G401 (cell line): ENCODE measurements around the gene SLC12A9. TPM values are rescaled to one million over a fixed set of nuclear protein-coding genes. Genes with fewer than 3 reads are reported as not detected.
"Not testable (repeated sequence)": the region's sequence is repeated elsewhere in the genome, so short reads cannot be mapped to it uniquely, and the experiment has no call there.

Experiments used
- DNase-seq: peaks from one replicate; pipeline ENCODE4 v3.0.0-alpha.2; 2015; ENCODE audit warnings: low spot score
- in situ Hi-C: cut with HindIII; loops from 2 replicates; pipeline ENCODE4 v1.10.0; 2016; ENCODE audit warnings: low sequenced_read_pairs, mixed read lengths
- total RNA-seq: library from RNA; depleted of rRNA; stranded (reverse); fragments of >200 nt; shearing (Covaris generic); gene quantifications from 2 replicates; pipeline ENCODE4 v1.2.3, GENCODE V29; 2014; rRNA removed

SLC12A9 gene, protein sequence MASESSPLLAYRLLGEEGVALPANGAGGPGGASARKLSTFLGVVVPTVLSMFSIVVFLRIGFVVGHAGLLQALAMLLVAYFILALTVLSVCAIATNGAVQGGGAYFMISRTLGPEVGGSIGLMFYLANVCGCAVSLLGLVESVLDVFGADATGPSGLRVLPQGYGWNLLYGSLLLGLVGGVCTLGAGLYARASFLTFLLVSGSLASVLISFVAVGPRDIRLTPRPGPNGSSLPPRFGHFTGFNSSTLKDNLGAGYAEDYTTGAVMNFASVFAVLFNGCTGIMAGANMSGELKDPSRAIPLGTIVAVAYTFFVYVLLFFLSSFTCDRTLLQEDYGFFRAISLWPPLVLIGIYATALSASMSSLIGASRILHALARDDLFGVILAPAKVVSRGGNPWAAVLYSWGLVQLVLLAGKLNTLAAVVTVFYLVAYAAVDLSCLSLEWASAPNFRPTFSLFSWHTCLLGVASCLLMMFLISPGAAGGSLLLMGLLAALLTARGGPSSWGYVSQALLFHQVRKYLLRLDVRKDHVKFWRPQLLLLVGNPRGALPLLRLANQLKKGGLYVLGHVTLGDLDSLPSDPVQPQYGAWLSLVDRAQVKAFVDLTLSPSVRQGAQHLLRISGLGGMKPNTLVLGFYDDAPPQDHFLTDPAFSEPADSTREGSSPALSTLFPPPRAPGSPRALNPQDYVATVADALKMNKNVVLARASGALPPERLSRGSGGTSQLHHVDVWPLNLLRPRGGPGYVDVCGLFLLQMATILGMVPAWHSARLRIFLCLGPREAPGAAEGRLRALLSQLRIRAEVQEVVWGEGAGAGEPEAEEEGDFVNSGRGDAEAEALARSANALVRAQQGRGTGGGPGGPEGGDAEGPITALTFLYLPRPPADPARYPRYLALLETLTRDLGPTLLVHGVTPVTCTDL
- total RNA-seq: 15.8 and 25.8 TPM in 2 replicates

DNA sequence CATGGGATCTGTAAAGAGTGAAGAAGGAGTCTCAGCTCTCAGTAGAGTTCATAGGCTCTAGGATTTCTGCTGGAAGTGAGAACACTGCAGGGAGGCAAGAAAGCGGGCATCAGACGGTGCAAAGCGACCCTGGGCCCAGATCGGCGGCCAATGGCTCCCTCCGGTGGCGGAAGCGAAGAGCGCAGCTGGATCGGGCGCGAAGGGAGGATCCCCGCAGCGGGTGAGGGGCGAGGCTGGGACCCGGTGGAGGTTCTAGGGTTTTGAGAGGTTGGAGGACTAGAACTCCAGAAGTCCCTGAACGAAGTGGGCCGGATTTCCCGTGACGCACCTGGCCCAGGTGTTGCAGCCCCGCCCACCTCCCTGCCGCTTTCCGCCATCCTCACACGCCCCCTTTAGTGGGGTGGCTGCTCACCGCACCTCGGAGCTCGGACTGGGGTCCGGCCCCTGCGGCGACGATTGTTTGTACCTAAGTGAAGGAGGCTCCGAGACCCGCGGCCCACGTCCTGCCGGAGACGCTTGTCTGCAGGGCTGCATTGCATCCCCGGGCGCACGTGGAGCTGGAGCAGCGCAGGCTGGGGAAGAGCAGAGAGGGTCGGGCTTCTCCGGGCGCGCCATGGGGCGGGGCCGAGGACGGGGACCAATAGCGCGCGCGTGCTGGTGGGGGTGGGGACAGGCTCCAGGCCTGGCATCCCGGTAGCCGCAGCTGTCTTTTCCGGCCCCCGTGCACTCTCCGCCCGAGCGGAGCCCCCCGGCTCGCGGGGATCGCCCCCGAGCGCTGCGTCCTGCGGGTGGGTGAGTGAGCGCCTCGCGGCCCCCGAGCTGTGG lies at the start of gene SLC12A9:
SLC12A9 (plus strand) TSS at position 666 of the 825 bp plus-strand sequence. CDS start 1,485 bp downstream, outside the sequence.
- in situ Hi-C loops: no loop called here
- DNase-seq: peak; percentile 87

DNA sequence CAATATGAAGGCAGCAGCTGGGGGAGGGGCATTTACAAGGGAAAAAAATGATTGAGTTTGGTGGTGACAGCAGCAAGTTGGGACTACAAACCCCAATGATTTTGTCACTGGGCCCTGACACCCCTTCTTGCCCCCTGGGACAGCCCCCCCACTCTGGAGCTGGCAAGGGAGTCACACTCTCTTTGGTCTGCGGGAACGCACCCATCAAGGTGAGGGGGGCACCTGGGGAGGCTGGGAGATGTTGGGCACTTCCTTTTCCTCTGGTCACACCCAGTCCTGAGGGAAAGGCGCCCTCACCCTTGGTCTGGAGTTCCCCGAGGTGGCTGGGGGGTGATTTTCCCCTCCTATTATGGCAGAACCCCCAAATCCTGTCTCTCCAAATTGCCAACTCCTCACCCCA lies 49.6 kb upstream of the SLC12A9 start:
- in situ Hi-C loops: no loop called here
- DNase-seq: no peak

DNA sequence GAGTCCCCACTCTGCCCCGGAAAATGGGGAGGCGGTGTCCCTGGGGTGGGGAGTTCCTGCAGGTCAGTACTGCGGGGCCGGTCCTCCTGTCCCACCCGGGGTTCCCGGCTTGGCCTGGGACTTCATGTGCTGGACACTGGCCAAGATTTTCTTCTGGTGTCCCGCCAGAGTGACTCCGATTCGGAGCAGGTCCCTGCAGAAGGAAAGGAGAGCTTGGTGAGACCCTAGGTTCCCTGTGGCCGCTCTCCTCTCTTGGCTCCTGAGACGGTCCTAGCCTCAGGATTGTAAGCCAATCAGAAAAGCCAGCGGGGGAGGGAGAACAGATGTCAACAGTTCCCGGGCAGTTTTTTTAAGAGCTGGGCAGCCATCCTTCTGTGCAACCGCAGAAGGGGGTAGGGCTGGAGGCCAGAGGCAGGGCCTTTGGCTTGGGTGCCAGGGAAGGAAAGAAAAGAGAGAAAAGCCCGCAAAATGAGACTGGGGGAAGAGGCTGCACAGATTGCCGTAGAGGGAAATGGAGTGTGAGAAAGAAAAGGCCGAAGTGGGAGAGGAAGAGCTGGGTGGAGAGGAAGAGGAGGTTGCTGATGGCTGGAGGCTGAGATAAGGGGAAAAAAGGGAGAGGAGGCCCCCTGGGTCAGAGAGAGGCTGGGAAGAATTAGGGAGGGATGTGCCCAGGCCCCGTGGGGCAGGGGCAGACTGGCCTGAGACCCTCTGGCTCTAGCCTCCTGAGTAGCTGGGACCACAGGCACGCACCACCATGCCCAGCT lies 48.9 kb upstream of the SLC12A9 start:
- DNase-seq: peak; percentile 78

DNA sequence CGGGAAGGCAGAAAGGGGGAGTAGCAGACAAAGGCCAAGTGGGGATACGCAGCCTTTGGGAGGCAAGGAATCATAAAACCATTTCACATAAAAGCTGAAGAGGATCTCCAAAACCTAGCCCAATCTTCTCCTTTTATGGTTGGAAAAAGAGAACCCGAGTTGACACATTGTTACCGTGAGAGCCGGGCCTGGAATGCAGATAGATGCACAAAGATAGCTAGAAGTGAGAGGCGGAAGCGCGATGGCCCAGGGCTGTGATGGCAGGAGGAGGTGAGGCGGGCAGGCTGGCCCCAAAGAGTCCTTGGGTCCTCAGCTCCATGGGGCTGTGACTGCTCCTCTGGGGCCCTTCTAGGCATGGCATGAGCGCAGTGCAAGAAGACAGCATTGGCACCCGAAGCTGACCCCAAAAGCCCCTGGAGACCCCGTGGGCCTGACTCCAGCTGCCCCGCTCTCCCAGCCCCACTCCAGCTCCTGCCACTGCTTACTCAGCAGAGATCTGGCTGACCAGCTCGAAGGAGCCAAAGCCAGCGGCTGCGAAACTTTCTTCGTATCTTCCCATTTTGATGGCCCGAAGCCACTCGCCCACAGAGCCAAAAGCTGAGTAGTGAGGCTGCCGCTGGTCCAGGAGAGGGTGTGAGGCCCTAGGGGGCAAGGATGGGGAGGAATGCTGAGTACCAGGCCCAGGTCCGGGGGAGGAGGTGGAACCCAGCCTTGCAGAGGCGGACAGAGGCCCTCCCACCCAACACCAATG lies 47.7 kb upstream of the SLC12A9 start:
- in situ Hi-C loops: no loop called here
- DNase-seq: no peak

More for the DNA sequence above, 48.9 kb upstream of the SLC12A9 start:
- in situ Hi-C loops: no loop called here

DNA sequence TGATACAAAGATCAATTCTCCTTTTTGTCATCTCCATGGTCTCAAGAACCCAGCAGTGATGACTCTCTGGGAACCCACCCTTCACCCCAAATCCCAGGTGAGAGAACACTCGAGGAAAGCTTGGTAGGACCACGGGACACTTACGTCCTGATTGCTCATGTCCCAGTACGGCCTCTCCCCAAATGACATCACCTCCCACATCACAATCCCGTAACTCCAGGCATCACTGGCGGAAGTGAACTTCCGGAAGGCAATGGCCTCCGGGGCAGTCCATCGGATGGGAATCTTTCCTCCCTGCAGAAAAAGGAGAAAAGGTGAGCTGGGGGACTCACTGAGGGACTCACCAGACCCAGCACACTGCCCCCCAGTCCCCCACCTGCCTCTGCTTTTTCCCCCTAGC lies 46.2 kb upstream of the SLC12A9 start:
- in situ Hi-C loops: no loop called here
- no peak for DNase-seq

DNA sequence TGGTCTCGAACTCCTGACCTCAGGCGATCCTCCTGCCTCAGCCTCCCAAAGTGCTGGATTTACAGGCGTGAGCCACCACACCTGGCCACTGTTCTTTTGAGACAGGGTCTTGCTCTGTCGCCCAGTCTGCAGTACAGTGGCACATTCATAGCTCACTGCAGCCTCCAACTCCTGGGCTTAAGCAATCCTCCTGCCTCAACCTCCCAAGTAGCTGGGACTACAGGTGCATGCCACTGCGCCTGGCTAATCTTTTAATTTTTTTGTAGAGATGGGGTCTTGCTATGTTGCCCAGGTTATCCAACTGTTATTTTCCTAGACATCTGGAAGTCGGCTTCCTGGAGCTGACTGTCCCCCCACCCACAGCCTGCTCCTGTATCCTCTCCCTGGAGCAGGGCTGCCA lies 45.6 kb upstream of the SLC12A9 start:
- DNase-seq: not testable (repeated sequence)

DNA sequence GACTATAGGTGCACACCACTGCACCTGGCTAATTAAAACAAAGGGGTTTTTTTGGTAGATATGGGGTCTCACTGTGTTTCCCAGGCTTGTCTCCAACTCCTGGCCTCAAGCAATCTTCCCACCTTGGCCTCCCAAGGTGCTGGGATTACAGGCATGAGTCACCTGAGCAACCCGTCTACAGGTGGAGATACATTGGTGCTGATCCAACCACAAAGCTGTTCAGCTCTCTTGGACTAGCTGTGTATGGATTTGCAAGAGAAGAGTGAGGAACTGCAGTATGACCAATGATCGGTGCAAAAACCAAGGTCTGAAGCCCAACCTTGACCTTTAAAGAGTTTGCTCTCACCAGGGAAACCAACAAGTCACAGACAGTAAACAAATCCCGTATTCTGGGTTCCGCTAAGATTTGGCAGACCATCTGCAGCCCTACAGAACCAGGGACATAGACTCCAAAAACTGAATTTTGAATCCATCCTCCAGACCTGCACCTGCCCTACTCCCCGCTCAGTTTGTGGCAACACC lies 44.1 kb upstream of the SLC12A9 start:
- in situ Hi-C loops: no loop called here
- no peak for DNase-seq

More for the DNA sequence above, 45.6 kb upstream of the SLC12A9 start:
- in situ Hi-C loops: not testable (repeated sequence)

DNA sequence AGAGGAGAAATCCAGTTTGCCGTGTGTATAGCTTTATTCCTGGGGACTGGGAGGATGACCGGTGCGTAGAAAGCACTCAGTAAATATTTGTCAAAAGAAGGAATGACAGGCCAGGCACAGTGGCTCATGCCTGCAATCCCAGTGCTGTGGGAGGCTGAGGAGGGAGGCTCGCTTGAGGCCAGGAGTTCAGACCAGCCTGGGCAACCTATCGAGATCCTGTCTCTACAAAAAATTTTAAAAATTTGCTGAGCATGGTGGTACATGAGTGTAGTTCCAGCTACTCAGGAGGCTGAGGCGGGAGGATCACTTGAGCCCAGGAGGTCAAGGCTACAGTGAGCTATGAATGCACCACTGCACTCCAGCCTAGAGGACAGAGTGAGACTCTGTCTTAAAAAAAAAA lies 41.0 kb upstream of the SLC12A9 start:
- in situ Hi-C loops: no loop called here
- no peak for DNase-seq

DNA sequence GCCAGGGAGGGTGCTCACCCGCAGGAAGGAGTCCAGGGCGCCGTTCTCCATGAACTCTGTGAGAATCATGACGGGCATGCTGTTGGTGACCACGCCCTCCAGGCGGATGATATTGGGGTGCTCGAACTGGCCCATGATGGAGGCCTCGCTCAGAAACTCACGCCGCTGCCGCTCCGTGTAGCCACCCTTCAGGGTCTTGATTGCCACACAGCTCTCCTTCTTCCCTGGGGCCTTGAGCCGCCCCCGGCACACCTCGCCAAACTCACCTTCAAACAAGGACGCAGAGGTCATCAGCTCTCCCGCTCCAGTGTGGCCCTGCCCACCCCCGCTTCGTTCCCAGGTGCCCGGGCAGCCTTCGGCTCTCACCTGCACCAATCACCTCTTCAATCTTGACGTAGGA lies 39.8 kb upstream of the SLC12A9 start:
- DNase-seq: no peak
- in situ Hi-C loops: no loop called here

DNA sequence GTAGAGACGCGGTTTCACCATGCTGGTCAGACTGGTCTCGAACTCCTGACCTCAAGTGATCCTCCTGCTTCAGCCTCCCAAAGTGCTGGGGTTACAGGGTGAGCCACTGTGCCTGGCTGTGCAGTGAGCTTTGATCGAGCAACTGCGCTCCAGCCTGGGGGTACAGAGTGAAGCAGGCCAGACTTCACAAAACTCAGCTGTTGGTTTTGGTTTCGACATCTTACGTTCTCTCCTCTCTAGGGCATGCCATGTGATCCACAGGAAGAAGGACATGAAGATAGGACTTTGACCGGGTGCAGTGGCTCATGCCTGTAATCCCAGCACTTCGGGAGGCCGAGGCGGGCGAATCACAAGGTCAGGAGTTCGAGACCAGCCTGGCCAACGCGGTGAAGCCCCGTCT lies 36.0 kb upstream of the SLC12A9 start:
- in situ Hi-C loops, DNase-seq: not testable (repeated sequence)

DNA sequence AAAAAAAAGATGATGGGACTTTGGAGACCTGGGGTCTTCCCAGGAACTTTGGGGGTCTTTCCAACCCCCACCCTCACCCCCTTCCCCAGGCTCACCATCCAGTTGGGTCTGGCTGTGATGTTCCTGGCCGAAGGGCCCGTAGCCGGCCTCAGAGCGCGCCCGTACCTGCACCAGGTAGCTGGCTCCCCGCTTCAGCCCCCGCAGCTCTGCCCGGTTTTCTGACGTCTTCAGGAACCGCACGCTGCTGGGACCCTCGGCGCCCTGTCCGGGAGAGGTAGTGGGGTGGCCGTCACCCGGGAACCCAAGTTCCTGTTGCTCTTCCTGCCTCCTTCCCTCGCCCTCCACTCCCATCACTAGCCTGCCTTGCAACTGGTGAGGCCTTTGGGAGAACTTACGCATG lies 35.4 kb upstream of the SLC12A9 start:
- in situ Hi-C loops: no loop called here
- DNase-seq: no peak

DNA sequence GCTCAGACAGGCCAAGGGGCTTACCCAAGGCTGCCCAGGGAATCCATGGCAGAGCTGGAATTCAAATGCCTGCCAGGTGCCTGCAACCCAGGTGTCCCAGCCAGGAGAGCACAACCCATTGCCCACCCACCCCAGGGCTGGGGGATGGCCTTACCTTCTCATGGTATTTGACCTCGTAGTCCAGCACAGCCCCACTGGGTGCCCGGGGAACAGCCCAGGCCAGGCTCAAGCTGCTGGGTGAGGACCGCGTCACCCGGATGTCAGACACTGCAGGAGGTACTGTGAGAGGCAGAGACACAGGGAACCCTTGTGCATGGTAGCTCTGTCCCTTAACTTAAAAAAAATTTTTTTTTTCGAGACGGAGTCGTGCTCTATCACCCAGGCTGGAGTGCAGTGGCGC lies 34.1 kb upstream of the SLC12A9 start:
- DNase-seq: no peak
- in situ Hi-C loops: no loop called here

DNA sequence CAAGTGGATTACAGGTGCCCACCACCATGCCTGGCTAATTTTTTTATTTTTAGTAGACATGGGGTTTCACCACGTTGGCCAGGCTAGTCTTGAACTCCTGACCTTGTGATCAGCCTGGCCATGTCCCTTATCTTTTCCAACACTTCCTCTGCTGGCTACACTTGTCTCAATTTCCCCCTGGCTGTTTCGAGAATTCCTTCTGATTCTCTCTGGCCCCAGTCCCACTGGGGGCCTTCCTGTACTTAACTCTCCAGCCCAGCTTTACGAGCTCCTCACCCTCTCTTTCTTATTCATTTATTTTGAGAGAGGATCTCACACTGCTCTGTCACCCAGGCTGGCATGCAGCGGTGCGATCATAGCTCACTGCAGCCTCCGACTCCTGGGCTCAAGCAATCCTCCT lies 33.7 kb upstream of the SLC12A9 start:
- in situ Hi-C loops: no loop called here
- DNase-seq: no peak

DNA sequence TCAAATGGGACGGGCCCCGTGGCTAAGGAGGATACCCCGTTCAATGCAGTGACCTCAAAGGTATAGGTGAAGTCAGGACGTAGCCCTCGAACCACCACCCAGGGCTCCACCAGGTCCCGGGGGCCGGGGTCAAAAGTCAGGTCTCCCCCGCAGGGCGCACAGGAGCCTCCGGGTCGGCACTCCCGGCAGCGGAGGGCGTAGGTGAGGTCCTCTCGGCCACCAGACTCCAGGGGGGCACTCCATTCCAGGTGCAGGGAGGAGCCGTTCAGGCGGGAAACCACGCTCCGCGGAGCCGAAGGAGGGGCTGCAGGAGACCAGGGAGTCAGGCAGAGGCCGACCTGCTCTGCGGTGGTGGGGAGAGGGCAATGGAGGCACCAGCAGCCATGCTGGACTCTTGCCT lies 32.9 kb upstream of the SLC12A9 start:
- in situ Hi-C loops: no loop called here
- no peak for DNase-seq

DNA sequence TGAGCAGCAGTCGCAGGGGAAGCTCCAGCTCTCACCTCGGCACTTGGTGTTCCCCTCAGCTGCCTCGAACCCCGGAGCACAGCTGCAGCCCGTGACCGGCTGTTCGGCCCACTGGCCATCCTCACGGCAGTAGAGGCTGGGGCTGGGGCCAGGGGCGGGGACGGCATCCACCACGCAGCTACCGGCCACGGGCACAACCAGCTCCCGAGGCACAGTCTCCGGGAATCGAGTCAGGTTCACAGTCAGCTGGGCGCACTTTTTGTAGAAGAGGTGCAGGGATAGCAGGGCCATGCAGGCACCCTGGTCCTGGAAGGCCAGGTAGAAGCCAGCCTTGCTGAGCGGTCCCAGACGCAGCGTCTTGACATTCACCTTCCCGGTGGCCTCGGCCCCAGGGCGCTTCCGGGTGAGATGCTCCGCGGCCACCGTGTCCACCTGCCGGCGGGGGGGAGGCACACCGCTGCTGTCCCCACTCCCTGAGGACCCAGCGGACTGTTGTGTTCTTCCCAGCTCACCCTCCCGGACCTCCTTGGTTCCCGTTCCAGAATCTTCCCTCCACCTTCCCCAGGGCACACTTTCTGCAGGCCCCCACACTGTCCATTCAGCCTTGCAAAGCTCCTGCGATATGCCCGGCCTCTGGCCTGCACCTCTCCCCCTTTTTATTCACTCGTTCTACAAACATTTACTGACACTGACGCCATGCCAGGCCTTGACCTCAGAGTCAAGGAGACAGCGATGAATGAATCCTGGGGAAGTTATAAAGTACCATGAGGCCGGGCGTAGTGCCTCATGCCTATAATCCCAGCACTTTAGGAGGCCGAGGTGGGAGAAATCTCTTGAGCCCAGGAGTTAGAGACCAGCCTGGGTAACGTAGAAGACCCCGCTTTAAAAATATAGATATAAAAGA lies 30.0 kb upstream of the SLC12A9 start:
- in situ Hi-C loops: no loop called here
- no peak for DNase-seq

DNA sequence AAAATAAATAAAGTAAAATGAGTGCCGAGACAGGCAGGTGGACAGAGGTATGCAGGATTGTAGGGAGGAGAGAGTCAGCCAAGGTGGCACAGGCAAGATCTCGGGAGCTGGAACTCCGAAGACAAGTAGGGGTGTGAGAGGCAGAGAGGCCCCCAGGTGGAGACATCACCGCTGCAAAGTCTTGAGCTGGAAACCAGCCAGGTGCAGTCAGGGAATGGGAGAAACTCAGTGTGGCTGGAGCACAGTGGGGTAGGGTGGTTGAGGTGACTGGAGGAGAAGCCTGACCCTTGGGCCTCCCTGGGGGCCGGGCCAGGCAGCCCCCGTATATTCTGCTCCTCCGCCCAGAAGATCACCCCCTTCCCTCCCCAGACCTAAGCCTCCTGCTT lies 29.4 kb upstream of the SLC12A9 start:
- in situ Hi-C loops: no loop called here
- DNase-seq: no peak

DNA sequence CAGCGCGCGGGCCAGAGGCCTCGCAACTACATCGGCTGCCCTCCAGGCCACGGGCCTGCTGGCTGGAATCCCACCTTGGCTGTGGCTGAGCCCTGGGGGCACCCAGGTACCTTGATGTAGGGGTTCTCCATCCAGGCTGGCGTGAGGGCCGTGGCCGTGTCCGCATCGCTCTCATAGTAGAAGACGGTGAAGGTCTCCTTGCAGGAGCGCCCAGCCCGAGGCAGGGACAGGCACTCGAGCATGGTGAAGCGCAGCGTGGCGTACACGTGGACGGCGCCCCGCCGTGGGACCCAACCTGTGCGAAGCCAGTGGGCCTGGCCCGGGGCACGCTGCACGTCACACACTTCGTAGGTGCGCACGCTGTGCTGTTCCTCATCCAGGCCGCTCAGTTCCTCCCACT lies 29.0 kb upstream of the SLC12A9 start:
- in situ Hi-C loops: no loop called here

More for the DNA sequence above, 29.0 kb upstream of the SLC12A9 start:
- DNase-seq: no peak
